ENCODE data around the gene PAK5. TPM values are rescaled to one million over a fixed set of nuclear protein-coding genes. Genes with fewer than 3 reads are reported as not detected.

Gene PAK5
- total and polyA plus RNA-seq, 11 donors, result not detected

DNA sequence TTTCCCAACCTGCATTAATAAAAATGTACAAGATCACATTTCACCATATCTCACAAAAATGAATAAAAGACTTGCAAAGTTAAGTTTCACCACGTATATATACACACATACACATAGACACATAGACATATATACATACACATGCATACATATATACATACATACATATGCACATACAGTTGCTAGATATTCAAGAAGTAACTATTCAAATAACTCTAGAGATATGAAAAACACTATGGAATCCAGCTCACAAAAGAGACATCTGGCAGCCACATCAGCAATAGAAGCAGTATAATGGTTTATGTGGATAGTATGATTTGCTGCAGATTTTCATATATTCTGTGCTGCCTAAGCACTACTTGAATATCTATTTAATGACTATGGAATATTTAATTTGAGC lies 28.1 kb downstream of the PAK5 start:
- Histone ChIP-seq H3K36me3 (no peaks in the 10 kb centered on the region), H3K9me3 (peaks cover 0 to 4% (median 0%) of the 10 kb centered on the region in 12 donors), H3K27me3 (no peaks in the 10 kb centered on the region), H3K27ac (no peak overlapping the region), H3K4me1 (no peaks in the 10 kb centered on the region), H3K4me3 (no peak overlapping the region)
- WGBS, 4 donors, result 54 to 71% (median 64%) methylated on average over 1 of the region's 1 CpG
- TF ChIP-seq, protein P1, sequence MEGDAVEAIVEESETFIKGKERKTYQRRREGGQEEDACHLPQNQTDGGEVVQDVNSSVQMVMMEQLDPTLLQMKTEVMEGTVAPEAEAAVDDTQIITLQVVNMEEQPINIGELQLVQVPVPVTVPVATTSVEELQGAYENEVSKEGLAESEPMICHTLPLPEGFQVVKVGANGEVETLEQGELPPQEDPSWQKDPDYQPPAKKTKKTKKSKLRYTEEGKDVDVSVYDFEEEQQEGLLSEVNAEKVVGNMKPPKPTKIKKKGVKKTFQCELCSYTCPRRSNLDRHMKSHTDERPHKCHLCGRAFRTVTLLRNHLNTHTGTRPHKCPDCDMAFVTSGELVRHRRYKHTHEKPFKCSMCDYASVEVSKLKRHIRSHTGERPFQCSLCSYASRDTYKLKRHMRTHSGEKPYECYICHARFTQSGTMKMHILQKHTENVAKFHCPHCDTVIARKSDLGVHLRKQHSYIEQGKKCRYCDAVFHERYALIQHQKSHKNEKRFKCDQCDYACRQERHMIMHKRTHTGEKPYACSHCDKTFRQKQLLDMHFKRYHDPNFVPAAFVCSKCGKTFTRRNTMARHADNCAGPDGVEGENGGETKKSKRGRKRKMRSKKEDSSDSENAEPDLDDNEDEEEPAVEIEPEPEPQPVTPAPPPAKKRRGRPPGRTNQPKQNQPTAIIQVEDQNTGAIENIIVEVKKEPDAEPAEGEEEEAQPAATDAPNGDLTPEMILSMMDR (IDR thresholded peaks at IDR 0.05), result no peak
- no peak for TF ChIP-seq POLR2A (IDR thresholded peaks at IDR 0.05)
- DNase-seq, result no peak
- ATAC-seq, result no peak
- intact Hi-C loops (cut with DNase I), result no loop called here

DNA sequence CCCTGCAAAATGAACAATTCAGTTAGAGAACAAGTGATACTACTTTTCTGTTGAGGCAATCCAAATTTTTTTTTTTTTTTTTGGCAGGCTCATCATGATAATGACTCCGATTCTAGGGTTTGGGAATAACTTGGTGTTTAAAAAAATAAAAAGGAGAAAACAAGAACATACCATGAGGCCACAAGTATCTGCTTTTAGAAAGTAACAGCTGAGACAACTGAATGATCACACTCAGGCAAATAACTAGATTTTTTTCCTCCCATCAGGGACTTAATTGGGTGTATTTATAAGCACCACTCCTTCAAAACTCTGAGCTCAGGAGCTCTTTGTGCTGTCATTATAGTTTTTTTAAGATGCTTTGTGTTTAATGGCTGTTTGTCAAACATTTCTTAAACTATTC lies 29.6 kb downstream of the PAK5 start:
- 43 to 65% (median 55%) methylated on average over 1 of the region's 1 CpG for WGBS, 4 donors
- H3K27me3 ChIP-seq, result no peaks in the 10 kb centered on the region
- H3K9me3 ChIP-seq, result peaks cover 0 to 4% (median 0%) of the 10 kb centered on the region in 12 donors
- TF ChIP-seq, protein P1 (IDR thresholded peaks at IDR 0.05), result no peak
- no peak for TF ChIP-seq POLR2A (IDR thresholded peaks at IDR 0.05)
- no peak for DNase-seq
- ATAC-seq, result no peak
- H3K4me1 ChIP-seq, result no peaks in the 10 kb centered on the region
- intact Hi-C loops (cut with DNase I), result no loop called here
- H3K36me3 ChIP-seq, result no peaks in the 10 kb centered on the region
- no peak overlapping the region for H3K4me3 ChIP-seq
- H3K27ac ChIP-seq, result no peak overlapping the region

- no peak for DNase-seq
- Histone ChIP-seq H3K27ac (no peak overlapping the region), H3K27me3 (no peaks in the 10 kb centered on the region), H3K4me1 (no peaks in the 10 kb centered on the region), H3K9me3 (peaks cover 0 to 4% (median 0%) of the 10 kb centered on the region in 12 donors), H3K36me3 (no peaks in the 10 kb centered on the region), H3K4me3 (no peak overlapping the region)
- TF ChIP-seq, protein P1 (IDR thresholded peaks at IDR 0.05), result no peak
- TF ChIP-seq POLR2A (IDR thresholded peaks at IDR 0.05), result no peak
- ATAC-seq, result no peak
- 70 to 78% (median 76%) methylated on average over 1 of the region's 1 CpG for WGBS, 4 donors
- intact Hi-C loops (cut with DNase I), result no loop called here
These were observed 30.7 kb downstream of the PAK5 start for GRCh38 chr20:9808166-9808565.

GRCh38 chr20:9807136-9807535 lies 31.7 kb downstream of the PAK5 start:
- Histone ChIP-seq H3K27me3 (no peaks in the 10 kb centered on the region), H3K9me3 (peaks cover 0 to 4% (median 0%) of the 10 kb centered on the region in 12 donors), H3K4me3 (no peak overlapping the region), H3K4me1 (no peaks in the 10 kb centered on the region), H3K27ac (no peak overlapping the region), H3K36me3 (no peaks in the 10 kb centered on the region)
- DNase-seq (no peak), ATAC-seq (no peak)
- WGBS, 4 donors, result 81 to 92% (median 87%) methylated on average over 3 of the region's 3 CpGs
- no peak for TF ChIP-seq POLR2A (IDR thresholded peaks at IDR 0.05)
- TF ChIP-seq, protein P1 (IDR thresholded peaks at IDR 0.05), result no peak
- intact Hi-C loops (cut with DNase I), result no loop called here
